NT2/D1 (cell line): ENCODE results near the gene SLC9A1.

ENCODE experiments used
- SUZ12 ChIP-seq: IDR thresholded peaks from 2 replicates; pipeline ENCODE4 v1.6.1; 2011; ENCODE audit not compliant: insufficient read length, insufficient read depth; ENCODE audit errors: extremely low read depth
- YY1 ChIP-seq: IDR thresholded peaks from 2 replicates; pipeline ENCODE4 v1.6.1; 2011; ENCODE audit not compliant: insufficient read length, insufficient read depth
- ZNF274 ChIP-seq: IDR thresholded peaks from 2 replicates; pipeline ENCODE4 v1.6.1; 2011; ENCODE audit warnings: mild to moderate bottlenecking, low read depth, low read length

DNA sequence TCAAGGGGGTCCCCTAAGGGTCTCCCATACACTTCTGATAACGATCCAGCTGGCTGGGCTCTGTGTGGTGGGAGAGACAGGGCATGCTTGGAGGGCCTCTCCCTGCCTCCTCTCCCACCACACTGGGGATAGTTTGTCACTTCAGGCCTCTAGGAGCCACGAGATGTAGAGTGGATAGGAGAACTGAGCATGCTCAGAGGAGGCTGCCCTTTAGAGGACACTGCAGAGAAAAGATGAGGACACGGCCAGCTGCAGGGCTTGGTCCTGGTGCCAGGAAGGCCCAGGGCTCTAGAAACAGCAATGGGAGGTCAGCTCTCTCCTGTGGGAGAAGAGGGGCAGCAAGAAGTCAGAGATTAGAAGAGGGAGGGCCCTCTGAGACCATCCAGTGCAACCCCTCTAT lies 25.7 kb downstream of the SLC9A1 start:
- TF ChIP-seq YY1 (no peak), ZNF274 (no peak), SUZ12 (no peak)
